Stimulated activated CD4-positive, alpha-beta T cell treated with anti-CD3 and anti-CD28 coated beads, Interleukin-4, amount 100 ng/mL, for 4 hours (primary cell): ENCODE results near the gene HSFY1.
"Not testable (repeated sequence)": the region's sequence is repeated elsewhere in the genome, so short reads cannot be mapped to it uniquely, and the experiment has no call there.

Experiments used
- DNase-seq, 2 experiments: peaks; one replicate each; pipeline ENCODE4 v3.0.0-alpha.2; 2020

The HSFY1 gene, protein sequence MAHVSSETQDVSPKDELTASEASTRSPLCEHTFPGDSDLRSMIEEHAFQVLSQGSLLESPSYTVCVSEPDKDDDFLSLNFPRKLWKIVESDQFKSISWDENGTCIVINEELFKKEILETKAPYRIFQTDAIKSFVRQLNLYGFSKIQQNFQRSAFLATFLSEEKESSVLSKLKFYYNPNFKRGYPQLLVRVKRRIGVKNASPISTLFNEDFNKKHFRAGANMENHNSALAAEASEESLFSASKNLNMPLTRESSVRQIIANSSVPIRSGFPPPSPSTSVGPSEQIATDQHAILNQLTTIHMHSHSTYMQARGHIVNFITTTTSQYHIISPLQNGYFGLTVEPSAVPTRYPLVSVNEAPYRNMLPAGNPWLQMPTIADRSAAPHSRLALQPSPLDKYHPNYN

DNA sequence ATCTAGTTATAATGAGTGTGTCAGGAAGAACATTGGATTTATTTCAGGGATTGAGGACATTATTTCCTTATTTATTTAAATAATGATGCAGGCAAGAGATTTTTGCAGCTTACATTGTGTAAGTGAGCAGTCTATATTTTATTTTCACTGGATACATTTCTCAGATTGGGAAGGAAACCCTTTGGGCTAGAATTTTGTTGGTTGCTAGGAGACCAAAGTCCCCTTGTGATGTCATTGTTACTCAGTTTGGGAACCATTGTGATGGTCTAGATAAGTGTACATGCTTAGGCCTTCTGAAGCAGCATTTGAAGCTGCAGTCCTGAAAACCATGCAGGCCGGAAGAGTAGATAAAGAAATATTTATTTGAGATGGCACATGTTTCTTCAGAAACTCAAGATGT lies at the start of gene HSFY1:
Gene HSFY1 (plus strand): TSS at position 301 of the 400 bp plus-strand sequence. CDS start 68 bp downstream, at position 369.
- DNase-seq: not testable (repeated sequence)

DNA sequence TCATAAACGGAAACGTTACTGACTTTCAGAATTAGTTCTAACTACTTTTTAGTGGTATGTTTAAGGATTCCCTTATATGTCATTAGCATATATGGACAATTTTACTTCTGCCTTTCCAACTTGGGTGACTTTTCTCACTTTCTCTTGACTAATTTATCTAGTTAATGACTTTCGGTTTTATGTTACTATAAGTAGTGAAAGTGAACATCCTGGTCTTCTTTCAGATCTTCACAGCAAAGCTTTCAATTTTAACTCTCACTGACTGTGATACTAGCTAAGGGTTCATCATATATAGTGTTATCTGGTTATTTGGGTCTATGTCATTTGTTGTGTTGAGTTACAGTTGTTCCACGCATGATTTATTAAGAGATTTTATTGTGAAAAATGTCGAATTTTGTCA lies 42.3 kb upstream of the HSFY1 start:
- not testable (repeated sequence) for DNase-seq

DNA sequence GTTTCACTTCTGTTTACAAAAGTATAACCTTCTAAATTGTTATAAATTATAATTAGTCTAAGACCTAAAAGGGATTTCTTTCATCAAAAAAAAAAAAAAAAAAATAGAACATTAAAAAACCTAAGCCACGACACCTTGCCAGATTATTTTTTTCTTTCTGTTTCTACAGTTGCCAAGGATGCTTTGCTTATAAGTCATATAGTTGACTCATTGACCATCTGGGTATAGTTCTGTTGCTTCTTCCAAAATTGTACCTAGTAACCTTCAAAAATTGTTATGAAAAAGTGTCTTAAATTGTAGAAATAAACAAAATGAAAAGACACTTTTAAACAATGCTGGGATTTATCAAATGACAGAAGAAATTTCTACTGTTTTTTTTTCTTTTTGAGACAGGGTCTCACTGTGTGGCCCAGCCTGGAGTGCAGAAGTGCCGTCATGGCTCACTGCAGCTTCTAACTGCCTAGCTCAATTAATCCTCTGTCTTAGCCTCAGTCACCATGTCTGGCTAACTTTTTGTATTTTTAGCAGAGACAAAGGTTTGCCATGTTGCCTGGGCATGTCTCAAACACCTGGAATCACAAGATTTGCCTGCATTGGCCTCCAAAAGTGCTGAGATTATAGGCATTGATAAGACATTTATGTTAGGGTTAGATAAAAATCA lies 15.4 kb upstream of the HSFY1 start:
- not testable (repeated sequence) for DNase-seq

DNA sequence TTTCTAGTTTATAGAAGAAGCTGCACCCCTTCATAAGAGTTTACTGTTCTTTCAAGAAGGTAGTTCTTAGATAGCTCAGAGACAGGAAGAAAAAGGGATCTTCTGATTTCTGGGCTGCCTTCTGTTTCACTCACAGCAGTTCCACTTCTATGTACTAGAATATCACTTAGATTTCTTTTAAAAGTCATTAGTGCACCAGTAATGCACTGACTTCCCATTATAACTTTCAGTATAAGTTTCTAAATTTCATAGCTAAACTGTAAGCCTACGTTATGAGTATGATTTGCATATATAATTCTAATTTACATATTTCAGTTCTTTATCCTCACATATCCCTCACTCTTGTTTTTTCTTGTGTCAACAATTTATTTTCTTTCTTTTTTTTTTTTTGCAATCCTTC lies 7.6 kb upstream of the HSFY1 start:
- not testable (repeated sequence) for DNase-seq

DNA sequence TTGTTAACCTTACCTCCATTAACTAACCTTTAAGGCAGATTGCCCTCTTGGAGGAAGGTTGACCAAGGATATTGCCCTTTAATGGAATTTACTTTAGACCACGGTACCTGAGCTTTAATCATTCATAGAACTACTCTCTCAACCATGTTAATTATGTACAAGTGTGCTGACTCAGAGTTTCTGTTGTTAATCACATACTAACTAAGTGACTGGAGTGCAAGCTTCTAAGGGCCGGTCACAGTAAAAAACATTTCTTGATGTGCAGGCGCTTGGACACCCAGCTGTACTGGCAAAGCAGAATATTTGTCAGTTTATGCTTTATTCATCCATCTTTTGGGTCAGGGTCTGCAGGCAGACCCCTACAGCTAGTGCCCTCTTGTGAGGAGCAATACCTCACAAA lies 6.6 kb downstream of the HSFY1 start:
- not testable (repeated sequence) for DNase-seq

DNA sequence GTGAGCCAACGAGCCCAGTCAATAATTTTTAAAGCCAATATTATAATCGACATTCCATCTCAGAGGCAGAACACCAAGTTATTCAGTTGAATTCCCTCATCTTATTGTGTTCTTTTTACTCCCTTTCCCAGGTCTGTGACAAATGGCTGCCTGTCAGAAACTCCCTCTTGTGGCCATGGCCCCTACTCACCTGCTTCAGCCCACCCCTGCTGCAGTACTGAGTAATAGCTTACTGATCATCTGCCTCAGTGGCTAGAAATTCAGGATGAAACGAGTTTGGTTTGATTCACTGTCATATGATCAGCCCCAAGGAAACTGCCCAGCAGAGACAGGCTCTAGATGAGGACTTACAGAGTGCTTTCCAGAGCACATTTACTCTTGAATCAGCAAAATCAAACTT lies 19.4 kb downstream of the HSFY1 start:
- not testable (repeated sequence) for DNase-seq
